NCI-H748 treated with DMSO at 0.1 percent for 48 hours (cell line): ENCODE measurements around the gene CCDC127.

ENCODE experiments used
- DNase-seq: peaks from one replicate; lab custom pipeline; 2025; lab: John Stamatoyannopoulos, UW

CCDC127 gene

GRCh38 chr5:157126-157715 lies 60.7 kb downstream of the CCDC127 start:
- no peak for DNase-seq

- no peak for DNase-seq
Measured at GRCh38 chr5:156411-157072, 61.4 kb downstream of the CCDC127 start.

- DNase-seq: no peak
Measured at GRCh38 chr5:155651-156410, 62.1 kb downstream of the CCDC127 start.

- no peak for DNase-seq
Measured at GRCh38 chr5:154826-155225, 63.1 kb downstream of the CCDC127 start.

GRCh38 chr5:154236-154635 lies 63.7 kb downstream of the CCDC127 start:
- DNase-seq: no peak

GRCh38 chr5:153256-153655 lies 64.7 kb downstream of the CCDC127 start:
- no peak for DNase-seq

- no peak for DNase-seq
Measured at GRCh38 chr5:152077-152476, 65.9 kb downstream of the CCDC127 start.

GRCh38 chr5:150746-151145 lies 67.2 kb downstream of the CCDC127 start:
- no peak for DNase-seq

- peak; percentile 47 for DNase-seq
Measured at GRCh38 chr5:149745-150485, 68.0 kb downstream of the CCDC127 start.

- DNase-seq: no peak
Measured at GRCh38 chr5:147751-148150, 70.2 kb downstream of the CCDC127 start.
